Mucosa of rectum (tissue), 2 donors: Measurements from ENCODE around the gene SH3RF3.

Experiments
- H3K27ac ChIP-seq, 2 donors: one replicate each; pipeline ENCODE4 v1.7.0; 2013; ENCODE audit warnings: inconsistent platforms in 2 of 2, low read depth in 2 of 2, low read length in 2 of 2
- H3K27me3 ChIP-seq, 2 donors: one replicate each; pipeline ENCODE4 v1.7.0; 2013; ENCODE audit warnings: low read length in 2 of 2; ENCODE audit not compliant: control insufficient read depth in 2 of 2, insufficient read depth in 2 of 2
- H3K36me3 ChIP-seq, 2 donors: one replicate each; pipeline ENCODE4 v1.7.0; 2013; ENCODE audit warnings: low read length in 2 of 2; ENCODE audit not compliant: control insufficient read depth in 2 of 2, insufficient read depth in 2 of 2
- H3K4me1 ChIP-seq, 2 donors: one replicate each; pipeline ENCODE4 v1.7.0; 2013; ENCODE audit warnings: low read length in 2 of 2, mild to moderate bottlenecking in 1 of 2; ENCODE audit not compliant: control insufficient read depth in 2 of 2, insufficient read depth in 2 of 2
- H3K4me3 ChIP-seq, 2 donors: one replicate each; pipeline ENCODE4 v1.7.0; 2013; ENCODE audit warnings: low read length in 2 of 2
- H3K9ac ChIP-seq, 2 donors: one replicate each; pipeline ENCODE4 v1.7.0; 2013; ENCODE audit warnings: low read length in 2 of 2, low read depth in 1 of 2, mild to moderate bottlenecking in 1 of 2
- H3K9me3 ChIP-seq, 2 donors: one replicate each; pipeline ENCODE4 v1.7.0; 2013; ENCODE audit warnings: low read length in 2 of 2; ENCODE audit not compliant: control insufficient read depth in 2 of 2
- donor health status: healthy.
- donor health status: Normal muscosa, but diverticular disease.

Gene SH3RF3

DNA sequence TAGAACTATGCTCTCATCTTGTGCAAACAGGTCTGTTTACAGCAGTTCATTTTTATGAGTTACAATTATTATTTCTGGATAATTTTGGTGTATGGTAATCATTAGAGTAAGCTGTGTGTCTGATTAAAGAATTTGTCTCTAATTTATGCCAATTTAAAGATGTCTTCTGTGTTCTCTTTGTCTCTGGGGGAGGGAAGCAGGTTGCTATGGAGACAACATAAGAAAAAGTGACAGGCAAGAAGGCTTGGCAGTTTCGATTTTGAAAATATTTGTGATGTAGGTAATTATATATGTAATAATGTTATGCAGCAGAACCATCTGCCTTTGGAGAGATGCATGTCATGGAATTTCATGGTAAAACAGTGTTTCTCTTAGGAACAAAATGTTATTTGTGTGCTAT is 78.2 kb downstream of the SH3RF3 start:
- Histone ChIP-seq H3K4me3 (no peak overlapping the region), H3K4me1 (peaks cover 0 to 4% of the 10 kb centered on the region in 2 donors), H3K27me3 (no peaks in the 10 kb centered on the region), H3K27ac (no peak overlapping the region), H3K9me3 (no peaks in the 10 kb centered on the region), H3K36me3 (no peaks in the 10 kb centered on the region), H3K9ac (no peak overlapping the region)

DNA sequence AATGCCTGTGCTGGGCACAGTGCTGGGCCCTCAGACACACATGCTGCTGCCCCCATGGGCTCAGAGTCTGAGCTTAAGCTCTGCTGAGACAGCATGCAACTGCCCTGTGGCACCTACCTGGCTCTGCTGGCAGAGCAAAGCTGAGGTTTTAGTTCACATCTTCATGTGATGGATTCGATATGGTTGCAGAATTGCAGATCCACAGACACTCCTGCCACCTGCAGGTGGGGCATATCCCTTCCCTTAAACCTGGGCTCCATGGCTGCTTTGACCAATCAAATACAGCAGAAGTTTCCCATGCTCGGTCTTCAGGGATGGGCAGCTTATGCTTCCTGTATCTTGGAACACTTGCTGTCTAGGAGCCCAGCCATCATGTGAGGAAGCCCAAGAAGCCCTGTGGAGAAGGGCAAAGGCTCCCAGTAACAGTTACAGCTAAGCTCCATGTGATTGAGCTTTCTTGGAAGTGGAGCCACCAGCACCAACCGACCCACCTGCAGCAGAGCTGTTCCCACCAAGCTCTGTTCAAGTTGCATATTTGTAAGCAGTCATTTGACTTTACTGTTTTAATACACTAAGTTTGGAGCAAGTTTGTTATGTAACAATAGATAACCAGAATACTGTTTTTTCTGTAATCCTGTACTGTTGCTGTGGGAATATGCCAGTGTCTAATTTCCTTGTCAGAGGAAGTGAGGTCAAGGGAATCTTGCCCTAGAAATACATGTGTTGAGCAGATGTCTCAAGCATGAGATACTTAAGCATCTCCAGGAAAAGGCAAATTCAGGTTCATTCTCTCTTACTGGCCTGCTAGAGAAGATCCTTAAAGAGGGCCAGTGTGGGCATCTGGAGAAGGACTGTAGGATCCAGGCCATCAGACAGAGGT is 79.3 kb downstream of the SH3RF3 start:
- no peaks in the 10 kb centered on the region for H3K9me3 ChIP-seq
- no peak overlapping the region for H3K4me3 ChIP-seq
- no peak overlapping the region for H3K27ac ChIP-seq
- peaks cover 0 to 4% of the 10 kb centered on the region in 2 donors for H3K4me1 ChIP-seq
- H3K27me3 ChIP-seq, result no peaks in the 10 kb centered on the region
- no peak overlapping the region for H3K9ac ChIP-seq
- no peaks in the 10 kb centered on the region for H3K36me3 ChIP-seq

DNA sequence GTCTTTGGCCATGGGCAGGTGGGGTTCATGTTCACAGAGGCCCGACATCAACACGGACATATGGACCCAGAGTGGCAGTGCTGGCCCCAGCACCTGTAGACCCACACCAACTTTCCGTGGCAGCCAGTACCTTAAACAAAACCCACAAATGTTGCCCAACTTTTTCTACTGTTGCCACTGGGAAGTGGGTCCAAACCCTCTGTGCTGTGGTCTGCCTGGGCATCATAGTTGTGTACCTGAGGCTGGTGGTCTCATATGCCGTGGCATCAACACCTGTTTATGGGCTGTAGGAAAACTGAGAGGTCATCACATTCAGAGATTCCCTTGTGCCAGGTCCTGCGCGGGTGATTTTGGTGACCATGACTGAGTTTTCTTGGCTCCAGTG is 79.9 kb downstream of the SH3RF3 start:
- Histone ChIP-seq H3K36me3 (no peaks in the 10 kb centered on the region), H3K27ac (no peak overlapping the region), H3K9me3 (no peaks in the 10 kb centered on the region), H3K27me3 (no peaks in the 10 kb centered on the region), H3K4me3 (no peak overlapping the region), H3K4me1 (peaks cover 5 to 9% of the 10 kb centered on the region in 2 donors), H3K9ac (no peak overlapping the region)

DNA sequence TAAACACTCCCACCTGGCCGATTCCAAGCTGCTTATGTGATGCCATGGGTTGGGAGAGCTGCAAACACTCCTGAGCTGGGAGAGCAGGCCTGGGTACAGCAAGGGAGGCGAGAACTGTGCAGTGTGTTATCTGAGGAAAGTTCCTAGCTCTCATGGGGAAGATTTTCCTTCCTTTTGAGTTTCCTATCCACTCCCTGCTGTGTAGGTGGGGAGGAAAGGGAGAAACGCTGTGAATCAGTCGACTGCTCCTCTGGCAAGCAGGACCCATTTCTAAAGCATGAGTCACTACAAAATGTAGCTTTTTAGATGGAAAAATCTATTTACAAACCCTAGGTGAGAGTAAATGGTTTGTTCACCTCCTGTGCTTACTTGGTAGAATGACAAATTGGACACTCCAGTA is 80.4 kb downstream of the SH3RF3 start:
- Histone ChIP-seq H3K9ac (no peak overlapping the region), H3K4me3 (no peak overlapping the region), H3K27ac (no peak overlapping the region), H3K36me3 (no peaks in the 10 kb centered on the region), H3K9me3 (no peaks in the 10 kb centered on the region), H3K4me1 (peaks cover 7 to 13% of the 10 kb centered on the region in 2 donors), H3K27me3 (no peaks in the 10 kb centered on the region)

DNA sequence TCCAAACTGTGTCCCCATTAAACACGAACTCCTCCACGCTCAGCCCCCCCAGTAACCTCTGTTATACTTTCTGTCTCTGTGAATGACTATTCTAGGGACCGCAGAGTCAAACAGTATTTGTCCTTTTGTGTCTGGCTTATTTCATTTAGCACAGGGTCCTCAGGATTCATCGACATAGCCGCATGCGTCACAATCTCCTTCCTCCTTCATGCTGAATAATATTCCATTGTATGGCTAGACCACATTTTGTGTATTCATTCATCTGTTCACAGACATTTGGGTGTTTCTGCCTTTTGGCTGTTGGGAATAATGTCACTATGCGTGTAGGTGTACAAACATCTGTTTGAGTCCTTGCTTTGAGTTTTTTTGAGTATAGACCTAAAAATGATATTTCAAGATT is 80.9 kb downstream of the SH3RF3 start:
- Histone ChIP-seq H3K4me1 (peaks cover 11 to 13% of the 10 kb centered on the region in 2 donors), H3K9ac (no peak overlapping the region), H3K4me3 (no peak overlapping the region), H3K9me3 (no peaks in the 10 kb centered on the region), H3K27me3 (peaks cover 0 to 1% of the 10 kb centered on the region in 2 donors), H3K36me3 (no peaks in the 10 kb centered on the region), H3K27ac (no peak overlapping the region)

DNA sequence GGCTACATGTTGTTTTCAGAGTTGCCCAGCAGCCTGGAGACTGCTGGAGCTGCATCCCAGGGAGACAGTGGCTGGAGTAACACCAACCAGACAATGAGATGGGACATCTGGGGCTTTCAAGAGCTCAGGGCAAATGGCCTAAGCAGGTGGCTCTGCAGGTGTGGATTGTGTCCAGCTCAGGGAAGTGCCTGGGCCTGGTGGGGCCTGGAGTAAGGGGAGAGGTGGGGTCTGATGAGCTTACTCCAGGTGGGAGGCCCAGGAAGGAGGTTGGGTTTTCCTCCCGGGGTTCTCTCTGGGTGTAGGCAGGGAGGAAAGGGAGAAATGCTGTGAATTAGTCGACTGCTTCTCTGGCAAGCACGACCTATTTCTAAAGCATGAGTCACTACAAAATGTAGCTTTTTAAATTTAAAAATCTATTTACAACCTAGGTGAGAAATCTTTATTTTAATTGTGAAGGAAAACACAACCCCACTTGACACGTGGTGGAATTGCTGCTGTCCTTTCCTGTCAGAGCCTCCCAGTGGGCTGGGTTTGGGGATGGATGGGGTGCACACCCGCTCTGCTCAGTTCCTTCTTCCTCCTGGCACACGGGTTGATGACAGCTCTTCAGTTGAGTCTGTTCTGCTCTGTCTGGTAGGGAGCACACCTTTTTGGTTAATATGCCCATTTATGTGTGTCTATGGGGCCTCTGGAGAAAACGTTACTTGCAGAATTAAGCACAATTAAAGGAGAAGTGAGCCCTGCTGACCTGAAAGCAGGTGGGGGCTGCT is 81.6 kb downstream of the SH3RF3 start:
- Histone ChIP-seq H3K27ac (no peak overlapping the region), H3K9me3 (no peaks in the 10 kb centered on the region), H3K4me1 (peaks cover 11 to 13% of the 10 kb centered on the region in 2 donors), H3K36me3 (no peaks in the 10 kb centered on the region), H3K9ac (no peak overlapping the region), H3K27me3 (peaks cover 0 to 3% of the 10 kb centered on the region in 2 donors), H3K4me3 (no peak overlapping the region)

DNA sequence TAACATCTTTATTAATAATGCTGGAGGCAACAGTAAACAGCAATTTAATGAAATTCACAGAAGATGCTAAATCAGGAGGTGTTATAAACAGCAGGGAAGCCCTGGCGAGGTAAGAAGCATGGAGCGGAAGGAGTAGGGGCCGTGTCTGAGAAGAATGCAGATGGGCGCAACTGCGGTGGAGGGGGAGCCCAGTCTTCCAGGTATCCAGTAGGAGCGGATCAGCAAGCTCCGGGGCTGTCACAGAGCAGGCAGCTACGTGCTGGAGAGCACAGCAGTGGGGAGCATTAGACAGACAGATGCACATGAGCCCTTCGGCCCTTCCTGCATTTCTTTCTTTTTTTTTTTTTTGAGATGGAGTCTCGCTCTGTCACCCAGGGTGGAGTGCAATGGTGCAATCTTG is 82.3 kb downstream of the SH3RF3 start:
- Histone ChIP-seq H3K4me1 (peaks cover 11 to 14% of the 10 kb centered on the region in 2 donors), H3K4me3 (no peak overlapping the region), H3K9me3 (no peaks in the 10 kb centered on the region), H3K27ac (no peak overlapping the region), H3K9ac (no peak overlapping the region), H3K27me3 (peaks cover 0 to 3% of the 10 kb centered on the region in 2 donors), H3K36me3 (no peaks in the 10 kb centered on the region)

DNA sequence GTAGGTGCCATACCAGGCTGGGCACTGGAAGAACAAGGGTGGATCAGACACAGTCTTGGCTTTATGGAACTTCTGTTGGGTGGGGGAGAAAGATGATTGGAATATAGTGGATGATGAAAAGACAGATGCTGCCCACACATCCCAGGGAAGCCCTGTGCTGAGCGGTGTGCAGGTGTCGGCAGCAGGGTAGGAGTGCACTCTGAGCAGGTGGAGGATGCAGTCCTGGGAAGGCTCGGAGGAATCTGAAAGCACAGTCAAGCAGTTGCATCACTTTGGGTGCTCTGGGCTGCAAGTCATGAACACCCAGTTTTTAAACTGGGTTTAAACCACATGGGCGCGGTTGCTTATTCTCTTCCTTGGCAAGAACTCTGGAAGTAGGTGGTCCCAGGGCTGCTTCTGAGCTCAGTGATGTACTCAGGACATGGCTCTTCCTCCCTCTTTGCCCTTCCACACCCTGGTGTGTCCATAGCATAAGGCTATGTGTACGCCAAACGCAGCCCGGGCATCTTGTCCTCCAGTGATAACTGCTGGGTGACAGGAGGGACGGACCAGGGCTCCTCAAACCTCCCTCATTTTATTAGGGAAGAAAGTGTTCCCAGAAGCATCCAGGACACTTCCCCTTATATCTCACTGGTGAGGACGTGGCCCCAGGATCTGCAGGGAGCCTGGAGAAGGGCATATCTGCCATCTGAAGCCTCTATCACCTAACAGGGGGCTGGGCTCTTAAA is 84.0 kb downstream of the SH3RF3 start:
- Histone ChIP-seq H3K9me3 (no peaks in the 10 kb centered on the region), H3K9ac (no peak overlapping the region), H3K27me3 (peaks cover 0 to 3% of the 10 kb centered on the region in 2 donors), H3K4me1 (peaks cover 17 to 20% of the 10 kb centered on the region in 2 donors), H3K36me3 (no peaks in the 10 kb centered on the region), H3K27ac (no peak overlapping the region), H3K4me3 (no peak overlapping the region)

DNA sequence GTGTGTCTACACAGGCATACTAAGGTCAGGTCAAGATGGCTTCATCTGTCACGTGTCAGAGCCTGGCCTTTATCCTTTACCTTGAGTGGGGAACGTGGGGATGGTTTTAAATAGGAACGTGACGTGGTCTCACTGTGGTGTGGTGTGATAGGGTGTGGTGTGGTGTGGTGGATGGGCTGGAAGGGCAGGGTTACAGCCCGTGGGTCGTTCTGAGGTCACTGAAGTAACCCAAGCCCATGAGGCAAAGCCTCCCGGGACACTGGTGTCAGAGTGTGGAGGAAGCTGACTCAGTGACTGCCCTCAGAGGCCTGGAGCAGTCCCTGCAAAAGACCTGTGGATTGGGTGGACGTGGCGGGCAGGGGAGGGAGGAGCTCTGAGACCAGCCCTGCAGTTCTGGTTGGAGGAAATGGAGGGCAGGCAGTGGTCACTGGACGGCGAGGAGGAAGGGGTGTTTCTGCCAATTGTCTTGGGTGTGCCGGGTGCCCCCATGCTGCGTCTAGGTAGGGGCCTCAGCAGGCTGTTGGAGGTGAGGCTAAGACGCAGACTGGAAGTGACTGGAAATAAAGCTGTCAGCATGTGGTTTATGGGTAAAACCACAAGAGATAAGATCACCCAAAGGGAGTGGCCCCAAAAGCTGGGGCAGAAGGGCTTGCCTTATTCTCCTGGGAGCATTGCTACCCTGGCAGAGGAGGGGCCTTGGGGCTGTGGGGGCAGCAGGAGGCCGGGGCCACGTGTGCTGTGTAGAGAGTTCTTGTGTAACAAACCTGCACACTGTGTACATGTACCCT is 84.8 kb downstream of the SH3RF3 start:
- H3K4me1 ChIP-seq, result peaks cover 17 to 22% of the 10 kb centered on the region in 2 donors
- H3K4me3 ChIP-seq, result no peak overlapping the region
- H3K9me3 ChIP-seq, result no peaks in the 10 kb centered on the region
- peaks cover 0 to 3% of the 10 kb centered on the region in 2 donors for H3K27me3 ChIP-seq
- H3K9ac ChIP-seq, result no peak overlapping the region
- H3K36me3 ChIP-seq, result no peaks in the 10 kb centered on the region
- H3K27ac ChIP-seq, result no peak overlapping the region
